HG03095 (cell line): ENCODE results near the gene RPL10A.

Experiments used
- ATAC-seq: cut with Tn5 transposase; IDR thresholded peaks from one replicate; pipeline ENCODE4 v1.9.1; 2021; ENCODE audit warnings: moderate library complexity; ENCODE audit not compliant: unreplicated experiment

RPL10A gene

DNA sequence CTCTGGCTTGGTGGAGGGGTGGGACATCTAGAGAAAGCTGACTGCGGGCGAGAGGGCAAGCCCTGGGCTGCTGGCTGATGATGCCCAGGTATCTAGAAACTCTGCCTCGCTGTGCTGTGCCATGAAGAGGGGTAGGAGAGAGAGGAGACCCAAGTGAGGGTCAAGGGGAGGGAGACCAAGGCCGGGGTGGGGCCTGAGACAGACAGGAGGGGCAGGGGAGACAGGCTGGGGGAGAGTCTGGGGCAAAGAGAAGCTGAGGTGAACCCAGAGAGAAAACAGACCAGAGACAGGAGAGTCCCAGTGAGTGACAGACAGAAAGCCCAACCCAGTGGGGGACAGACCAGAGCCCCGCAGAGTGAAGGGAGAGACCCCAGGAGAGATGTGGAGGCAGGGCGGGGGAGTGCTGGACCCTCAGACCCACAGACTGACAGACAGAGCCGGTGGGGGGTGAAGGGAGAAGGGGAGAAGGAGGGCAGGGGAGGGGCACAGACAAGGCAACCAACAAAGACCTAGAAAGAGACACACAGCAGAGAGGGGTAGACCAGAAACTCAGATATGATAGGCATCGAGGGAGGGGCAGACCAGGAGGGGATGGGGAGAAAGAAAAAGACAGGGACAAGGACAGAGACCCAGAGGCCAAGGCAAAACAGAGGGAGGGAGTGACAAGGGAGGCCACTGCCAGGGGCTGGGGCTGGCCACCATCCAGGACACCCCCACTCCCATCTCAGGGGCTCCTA lies 22.8 kb downstream of the RPL10A start:
- no peak for ATAC-seq

DNA sequence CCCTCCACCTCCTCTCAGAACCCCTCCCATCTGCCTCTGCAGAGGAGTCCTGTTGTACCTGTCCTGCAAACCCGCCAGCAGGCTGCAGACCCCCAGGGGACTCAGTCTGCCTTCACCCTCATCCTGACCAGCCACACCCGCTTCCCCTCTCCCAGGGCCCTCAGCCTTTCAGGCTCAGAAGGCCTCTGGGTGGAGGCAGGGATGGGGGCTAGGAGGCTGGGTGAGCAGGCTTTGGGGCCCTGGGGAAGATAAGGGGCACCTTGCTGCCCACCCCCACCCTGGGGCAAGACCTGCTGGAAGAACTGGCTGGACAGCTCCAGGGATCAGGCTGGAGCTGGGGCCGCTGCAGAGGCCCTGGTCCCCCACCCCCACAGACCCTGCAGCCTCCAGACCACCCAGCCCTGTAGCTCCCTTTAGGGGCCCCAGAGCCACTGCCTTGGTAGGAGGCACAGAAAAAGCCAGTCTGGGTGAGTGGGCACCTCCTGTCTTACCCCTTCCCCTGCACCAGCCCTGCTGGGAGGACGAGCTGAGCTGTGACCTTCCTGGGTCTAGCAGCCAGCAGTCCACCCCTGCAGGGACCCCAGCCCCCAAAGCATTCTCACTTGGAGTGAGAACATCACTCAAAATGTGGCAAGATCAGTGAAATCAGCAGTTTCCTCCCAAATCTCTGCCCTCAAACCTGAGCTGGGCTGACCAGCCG lies 23.5 kb downstream of the RPL10A start:
- ATAC-seq = no peak

GRCh38 chr6:35492258-35492973 lies 24.2 kb downstream of the RPL10A start:
- no peak for ATAC-seq

DNA sequence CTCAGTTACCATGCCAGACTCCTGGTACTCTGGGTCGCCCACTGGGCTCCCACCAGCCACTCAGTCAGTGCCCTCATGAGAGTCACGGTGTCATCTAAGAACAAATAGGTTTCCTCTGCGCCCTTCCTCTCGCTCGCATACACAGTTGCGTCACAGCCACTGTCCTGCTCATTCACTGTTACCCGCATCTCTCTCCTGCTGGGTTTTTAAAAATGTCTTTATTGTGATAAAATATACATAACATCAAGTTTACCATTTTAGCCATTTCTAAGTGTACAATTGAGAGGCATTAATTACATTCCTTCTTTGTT lies 24.7 kb downstream of the RPL10A start:
- ATAC-seq = no peak

- ATAC-seq = no peak
These were observed 25.2 kb downstream of the RPL10A start for GRCh38 chr6:35493307-35493983.

DNA sequence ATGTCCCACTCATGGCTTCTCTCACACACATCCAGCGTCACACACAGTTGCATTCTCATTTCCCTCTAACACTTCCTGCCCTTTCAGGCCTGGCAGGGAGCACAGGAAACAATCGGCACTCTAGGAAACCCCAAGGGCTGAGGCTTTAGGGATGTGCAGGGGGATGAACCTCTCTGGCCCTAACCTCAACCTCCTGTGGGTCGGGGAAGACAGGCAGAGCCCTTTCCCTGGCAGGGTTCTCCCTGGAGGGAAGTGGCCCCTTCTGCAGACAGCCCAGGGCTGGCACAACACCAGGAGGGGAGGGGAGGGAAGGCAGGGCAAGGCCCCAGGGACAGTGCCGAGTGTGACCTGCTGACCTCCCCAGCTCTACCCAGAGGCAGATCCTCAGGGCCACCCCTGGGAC lies 26.0 kb downstream of the RPL10A start:
- no peak for ATAC-seq

DNA sequence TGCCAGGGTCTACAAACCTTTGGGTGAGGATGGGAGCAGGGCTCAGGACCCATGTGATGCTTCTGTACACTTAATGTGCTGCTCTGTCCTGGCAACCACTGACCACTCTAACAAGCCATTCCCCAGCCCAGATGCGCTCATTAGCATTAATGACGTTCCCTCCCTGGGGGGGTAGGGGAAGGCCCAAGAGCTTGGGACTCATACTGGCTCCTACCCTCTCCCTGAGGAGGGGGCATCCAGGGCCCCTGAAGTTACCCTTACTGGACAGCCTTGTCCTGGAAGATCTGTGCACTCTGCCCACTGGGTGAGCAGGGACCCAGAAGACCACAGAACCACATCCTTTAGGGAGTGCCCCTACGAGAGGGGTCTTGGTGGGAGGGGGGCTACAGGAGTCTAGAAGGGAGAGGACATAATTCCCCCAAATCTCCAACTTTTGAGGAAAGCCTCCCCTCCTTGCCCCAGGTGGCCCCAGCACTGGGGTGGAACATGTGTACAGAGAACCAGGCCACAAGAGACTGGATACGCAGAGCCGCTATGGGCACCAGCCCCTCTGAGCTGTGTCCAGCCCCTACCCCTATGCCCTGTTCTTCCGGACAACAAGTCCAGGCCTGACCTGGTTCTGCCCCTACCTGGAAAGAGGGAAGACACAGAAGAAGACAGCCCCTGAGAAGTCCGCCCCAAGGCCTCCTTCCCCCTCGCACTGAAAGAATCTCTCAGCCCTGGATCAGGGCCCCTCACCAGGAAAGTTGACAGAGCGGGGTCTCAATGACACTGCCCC lies 27.2 kb downstream of the RPL10A start:
- ATAC-seq = no peak

DNA sequence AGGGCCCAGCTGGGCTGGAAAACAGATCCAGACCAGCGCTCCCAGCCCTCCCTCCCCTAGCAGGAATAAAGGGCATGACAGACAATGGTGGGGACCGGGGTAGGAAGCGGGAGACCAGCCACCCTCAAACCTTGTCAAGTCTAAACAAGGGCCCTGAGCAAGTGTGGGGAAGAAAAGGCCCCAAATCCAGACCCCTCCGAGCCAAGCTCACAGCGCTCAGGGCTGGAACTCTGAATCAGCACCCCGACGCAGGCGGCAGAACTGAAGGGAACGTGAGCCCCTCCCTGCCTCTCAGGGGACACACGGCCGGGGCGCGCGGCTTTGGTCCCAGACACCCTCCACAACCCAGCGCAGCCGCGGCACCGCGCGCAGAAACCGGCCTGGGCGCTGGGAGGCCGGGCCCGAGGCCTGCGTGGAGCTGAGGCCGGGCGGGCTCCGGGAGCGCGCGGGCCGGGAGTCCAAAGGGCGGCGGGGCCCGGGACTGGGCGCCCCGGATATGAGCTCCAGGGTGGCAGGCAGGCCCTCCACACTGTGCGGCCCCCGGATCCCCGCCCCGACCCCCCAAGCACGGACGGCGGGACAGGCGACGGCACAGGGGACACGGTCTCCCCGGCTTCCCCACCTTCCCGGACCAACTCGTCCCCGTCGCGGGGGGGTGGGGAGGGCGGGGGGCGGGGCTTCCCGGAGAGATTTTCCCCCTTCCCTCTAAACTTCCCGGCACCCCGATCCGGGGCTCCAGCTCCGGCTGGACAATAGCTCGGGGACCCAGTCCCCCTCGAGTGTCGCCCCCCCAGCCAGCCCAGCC lies 28.0 kb downstream of the RPL10A start:
- ATAC-seq = no peak

DNA sequence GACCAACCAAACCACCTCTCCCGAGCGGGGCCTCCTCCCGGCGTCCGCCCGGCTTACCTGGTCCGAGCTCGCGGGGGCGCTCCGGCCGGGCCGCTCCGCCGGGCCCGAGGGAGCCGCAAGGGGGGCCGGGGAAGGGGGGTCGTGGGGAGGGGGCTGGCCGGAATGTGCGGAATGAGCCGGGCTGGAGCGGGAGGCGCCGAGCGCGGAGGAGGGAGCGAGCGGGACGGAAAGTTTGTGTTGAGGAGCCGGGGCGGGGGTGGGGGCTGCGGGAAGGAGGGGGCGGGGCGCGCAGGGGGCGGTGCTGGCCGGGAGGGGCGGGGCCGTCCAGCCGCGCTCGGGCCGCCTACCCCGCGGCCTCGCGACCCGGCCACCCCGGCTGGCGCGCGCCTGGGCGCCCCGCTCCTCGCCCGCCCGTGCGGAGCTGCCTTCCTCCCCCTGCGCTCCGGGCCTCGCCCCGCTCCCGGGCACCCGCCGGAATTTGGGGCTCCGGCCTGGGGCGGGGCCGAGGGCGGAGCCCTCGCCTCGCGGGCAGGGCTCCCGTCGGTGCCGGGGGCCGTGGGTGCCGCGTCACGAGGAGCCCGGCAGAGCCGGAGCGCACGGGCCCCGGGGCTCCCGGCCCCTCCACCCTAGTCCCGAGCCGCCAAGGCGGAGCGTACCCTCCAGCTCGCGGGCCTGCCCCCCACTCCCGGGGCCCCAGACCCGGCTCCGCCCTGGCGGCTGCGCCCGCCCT lies 28.8 kb downstream of the RPL10A start, which contains the start of gene TEAD3:
Gene TEAD3, minus strand, starts transcription at position 239 of the 730 bp plus-strand sequence.
- no peak for ATAC-seq

GRCh38 chr6:35497571-35498421 lies 29.6 kb downstream of the RPL10A start:
- ATAC-seq = no peak

GRCh38 chr6:35498422-35499067 lies 30.3 kb downstream of the RPL10A start:
- ATAC-seq = no peak

DNA sequence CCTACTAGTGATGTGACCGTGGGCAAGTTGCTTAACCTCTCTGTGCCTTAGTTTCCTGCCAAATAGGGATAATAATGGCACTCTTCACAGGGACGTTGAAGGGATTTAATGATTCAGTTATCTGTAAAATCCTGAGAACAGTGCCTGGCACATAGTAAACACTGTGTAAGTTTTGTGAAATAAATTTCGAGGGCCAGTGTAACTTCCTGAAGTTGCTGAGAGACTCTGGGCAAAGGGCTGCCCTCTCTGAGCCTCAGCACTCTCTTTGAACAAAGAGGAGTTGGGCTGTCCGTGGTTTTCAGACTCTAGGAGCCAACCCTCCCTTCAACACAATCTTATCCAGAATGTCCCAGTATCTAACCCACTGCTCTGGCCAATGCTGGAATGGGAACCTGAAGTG lies 31.2 kb downstream of the RPL10A start:
- no peak for ATAC-seq

DNA sequence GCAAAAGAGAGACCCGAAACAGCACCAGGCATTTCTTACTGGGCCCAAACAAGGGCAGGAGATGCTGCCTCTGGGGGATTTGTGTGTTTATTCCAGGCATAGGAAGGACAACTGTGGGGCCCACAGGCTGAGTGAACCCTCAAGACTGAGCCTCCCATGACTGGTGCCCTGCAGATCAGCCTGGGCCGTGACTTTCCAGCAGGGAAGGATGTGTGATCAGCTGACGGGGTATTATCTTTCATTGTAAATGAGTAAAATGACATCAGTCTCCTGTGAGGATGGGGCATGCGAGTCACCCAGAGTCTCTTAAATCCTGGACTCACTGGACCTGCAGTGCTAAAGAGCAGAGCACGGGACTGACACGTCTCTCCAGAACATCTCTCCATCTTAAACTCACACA lies 32.6 kb downstream of the RPL10A start:
- no peak for ATAC-seq

DNA sequence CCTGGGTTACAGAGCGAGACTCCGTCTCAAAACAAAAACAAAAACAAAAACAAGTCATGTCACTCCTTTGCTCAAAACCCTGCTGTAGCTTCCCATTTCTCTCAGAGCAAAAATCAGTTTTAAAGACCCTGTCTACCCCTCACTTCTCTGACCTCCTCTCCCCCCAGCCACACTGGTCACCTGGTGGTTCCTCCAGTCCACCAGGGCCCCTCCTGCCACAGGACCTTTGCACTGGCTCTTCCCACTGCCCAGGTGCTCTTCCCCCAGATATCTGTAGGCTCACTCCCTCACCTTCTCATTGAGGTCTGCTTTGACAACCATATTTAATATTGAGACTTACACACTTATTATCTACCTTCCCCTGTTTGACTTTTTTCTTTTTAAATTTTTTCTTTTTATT lies 33.6 kb downstream of the RPL10A start:
- no peak for ATAC-seq

DNA sequence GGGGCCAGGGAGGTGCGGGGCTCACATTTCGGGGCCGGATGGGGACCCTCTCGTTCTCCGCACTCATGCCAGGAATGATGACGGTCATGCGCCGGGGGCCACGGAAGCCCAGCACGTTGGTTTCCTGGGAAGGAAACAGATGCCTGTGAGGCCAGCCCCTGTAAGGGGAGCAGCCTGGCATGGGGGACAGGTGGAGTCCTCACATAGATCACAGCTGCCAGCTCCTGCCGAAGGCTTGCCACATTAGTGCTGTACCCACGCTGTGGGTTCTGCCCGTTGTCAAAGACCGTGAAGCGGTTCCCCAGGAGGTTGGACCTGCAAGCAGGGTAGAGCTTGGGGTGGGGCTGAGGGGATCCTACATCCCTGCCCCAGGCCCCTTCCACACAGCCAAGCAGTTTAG lies 35.3 kb downstream of the RPL10A start:
- ATAC-seq = no peak

DNA sequence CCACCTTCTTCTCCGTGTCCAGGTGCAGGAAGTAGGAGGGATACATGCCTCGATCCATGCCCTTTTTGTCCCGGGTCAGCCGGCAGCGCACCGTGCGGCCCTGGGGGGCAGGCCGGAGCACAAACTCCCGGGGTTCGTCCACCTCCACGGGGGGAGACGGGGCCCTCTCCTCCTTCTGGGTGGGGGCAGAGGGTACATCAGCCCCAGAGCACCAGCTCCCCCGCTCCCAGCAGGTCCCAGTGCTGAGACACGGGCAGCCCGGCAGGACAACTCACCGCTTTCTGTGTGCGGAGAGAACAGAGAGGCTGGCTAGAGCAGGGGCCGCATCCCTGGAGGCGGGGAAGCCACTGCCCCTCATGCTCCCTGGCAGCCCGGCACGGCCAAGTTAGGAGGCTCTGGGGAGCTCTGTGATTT lies 37.8 kb downstream of the RPL10A start:
- ATAC-seq = no peak

DNA sequence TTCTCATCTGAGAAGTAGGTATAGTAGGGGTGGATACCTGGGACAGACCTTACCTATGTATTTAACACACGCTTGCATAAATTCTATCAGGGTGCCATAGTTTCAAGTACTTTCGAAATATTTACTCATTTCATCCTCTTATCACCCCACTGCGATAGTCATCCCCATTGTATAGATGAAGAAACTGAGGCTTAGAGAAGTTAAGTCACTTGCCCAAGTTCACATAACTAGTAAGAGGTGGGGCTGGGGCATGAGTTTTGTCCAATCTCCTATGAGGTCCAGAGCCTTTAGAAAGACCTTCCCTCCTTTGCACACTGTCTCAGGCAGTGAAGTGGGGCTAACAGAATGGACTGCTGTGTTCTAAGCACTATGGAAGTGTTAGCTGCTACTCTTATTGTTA lies 38.3 kb downstream of the RPL10A start:
- no peak for ATAC-seq

- no peak for ATAC-seq
These were observed 39.0 kb downstream of the RPL10A start for GRCh38 chr6:35507221-35507620.
